Neural progenitor cell (in vitro differentiated cells): Measurements from ENCODE around the gene JAK2.
"Not testable (repeated sequence)": the region's sequence is repeated elsewhere in the genome, so short reads cannot be mapped to it uniquely, and the experiment has no call there.

Experiments
- CTCF ChIP-seq: fragments of 200-600 bp; sonication (generic); IDR thresholded peaks from 2 replicates; pipeline ENCODE4 v1.5.1; 2017; ENCODE audit warnings: antibody characterized with exemption, mild to moderate bottlenecking
- EZH2phosphoT487 ChIP-seq: fragments of 200-600 bp; sonication (generic); IDR thresholded peaks from 2 replicates; pipeline ENCODE4 v1.6.1; 2017; ENCODE audit warnings: antibody characterized with exemption

DNA sequence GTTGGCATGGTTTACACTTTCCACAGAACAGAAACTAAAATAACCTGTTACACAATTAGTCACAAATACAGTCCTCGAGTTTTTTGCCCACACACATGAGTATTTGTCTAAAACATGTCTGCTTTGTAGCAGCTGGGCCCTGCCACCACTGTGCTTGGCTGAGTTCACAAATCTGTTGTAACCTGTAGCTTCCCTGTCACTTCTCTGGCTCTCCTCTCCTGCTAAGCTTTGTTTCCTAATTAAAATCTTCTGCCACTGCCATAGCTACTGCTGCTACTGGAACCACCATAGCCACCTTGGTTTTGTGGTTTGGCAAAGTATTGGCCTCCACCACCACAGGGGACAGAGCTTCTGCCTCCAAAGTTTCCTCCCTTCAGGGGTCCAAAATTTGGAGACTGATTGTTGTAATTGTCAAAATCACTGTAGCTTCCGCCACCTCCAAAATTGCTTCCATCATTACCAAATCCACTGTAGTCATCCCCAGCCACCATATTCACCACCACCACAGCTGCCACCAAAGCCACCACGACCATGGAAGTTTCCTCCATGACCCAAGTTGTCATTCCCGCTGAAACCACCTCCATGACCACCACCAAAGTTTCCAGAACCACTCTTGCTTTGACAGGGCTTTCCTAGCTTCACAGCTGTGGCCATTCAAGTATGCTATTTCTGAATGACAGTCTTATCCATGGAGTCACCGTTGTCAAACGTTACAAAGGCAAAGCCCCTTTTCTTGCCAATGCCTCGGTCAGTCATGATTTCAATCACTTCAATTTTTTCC lies 40.5 kb upstream of the JAK2 start:
- not testable (repeated sequence) for TF ChIP-seq CTCF, EZH2phosphoT487
